GM12892 (cell line): Measurements from ENCODE around the gene ANO1.

ENCODE experiments used
- POLR2AphosphoS5 ChIP-seq: IDR thresholded peaks from 2 replicates; pipeline ENCODE4 v1.6.1; 2011; ENCODE audit warnings: low read depth, low read length, control low read depth
- TAF1 ChIP-seq: IDR thresholded peaks from 2 replicates; pipeline ENCODE4 v1.6.1; 2011; ENCODE audit warnings: low read depth, mild to moderate bottlenecking, control low read depth, low read length, borderline replicate concordance

- no peak for TF ChIP-seq POLR2AphosphoS5
- TF ChIP-seq TAF1 = no peak
Measured at GRCh38 chr11:70036971-70037882, 40.9 kb upstream of the ANO1 start.
